ENCODE measurements around the gene ADCY3. TPM values are rescaled to one million over a fixed set of nuclear protein-coding genes. Genes with fewer than 3 reads are reported as not detected.

The ADCY3 gene
- total and polyA plus RNA-seq, 2 of the 4 experiments (the other 2 are of a cell fraction), result 17.4 to 46.1 TPM

GRCh38 chr2:24797644-24798043 is 122.4 kb downstream of the ADCY3 start:
- ChIA-PET CTCF (interaction anchor here (0.8 kb wide), 1 partner anchor 11 kb away, joined by 3 read pairs; no protein-coding TSS in a partner anchor), POLR2A (ENCODE audit: unreplicated experiment) (no interaction called here)
- no peak overlapping the region for H4K91ac ChIP-seq (ENCODE audit: insufficient read depth, low read depth, low read length)
- DNase-seq (no peak), ATAC-seq (ENCODE audit: low read depth) (no peak)
- no peak overlapping the region for H2AFZ ChIP-seq (replicated peaks; ENCODE audit: low read length, poor library complexity)
- no peak overlapping the region for H4K5ac ChIP-seq (ENCODE audit: low read depth, low read length)
- H3K9me3 ChIP-seq (ENCODE audit: control insufficient read depth, insufficient read depth, low read length), result no peaks in the 10 kb centered on the region
- no peaks in the 10 kb centered on the region for H3K27me3 ChIP-seq (ENCODE audit: control insufficient read depth, insufficient read depth, low read length)
- H4K20me1 ChIP-seq (ENCODE audit: insufficient read depth, low read length), result no peaks in the 10 kb centered on the region
- H3K27ac ChIP-seq (ENCODE audit: insufficient read depth, low read length), result no peak overlapping the region
- in situ Hi-C loops (cut with MboI; ENCODE audit: low sequenced_read_pairs) (no loop called here), dilution Hi-C loops (cut with HindIII; ENCODE audit: low sequenced_read_pairs, unreplicated experiment) (no loop called here), intact Hi-C loops (cut with micrococcal nuclease) (no loop called here)
- H2AK9ac ChIP-seq (replicated peaks; ENCODE audit: low read depth, low read length, poor library complexity), result no peak overlapping the region
- no peak overlapping the region for H2BK5ac ChIP-seq (ENCODE audit: low read depth, low read length, poor library complexity, severe bottlenecking)
- H3K23ac ChIP-seq (ENCODE audit: low read depth, low read length), result no peak overlapping the region
- H2BK20ac ChIP-seq (ENCODE audit: low read depth, low read length), result no peak overlapping the region
- no peak overlapping the region for H4K8ac ChIP-seq (ENCODE audit: low read depth in 2 of 2, low read length in 2 of 2)
- no peak overlapping the region for H3K4me3 ChIP-seq (ENCODE audit: insufficient read depth, low read depth, low read length)
- WGBS, 2 experiments (ENCODE audit: extremely low coverage in 2 of 2, insufficient read length in 1 of 2), result 100% methylated on average over 1 of the region's 2 CpGs; no CpG with 5 or more reads in 1 of the 2 experiments
- H3K56ac ChIP-seq (ENCODE audit: extremely low read depth, insufficient read depth, low read length), result no peak overlapping the region
- peaks cover 28 to 43% of the 10 kb centered on the region in 2 experiments for H3K79me1 ChIP-seq (ENCODE audit: low read depth in 1 of 2, low read length in 2 of 2)
- no peak overlapping the region for H2BK15ac ChIP-seq (ENCODE audit: low read depth, low read length)
- H3K18ac ChIP-seq (ENCODE audit: low read depth, low read length), result no peak overlapping the region
- no peak overlapping the region for H3K14ac ChIP-seq (replicated peaks; ENCODE audit: low read depth, low read length)
- H3K36me3 ChIP-seq (ENCODE audit: control insufficient read depth, insufficient read depth, low read length), result peaks cover 6% of the 10 kb centered on the region
- no peak overlapping the region for H3K9ac ChIP-seq (ENCODE audit: low read depth, low read length)
- H2BK120ac ChIP-seq (ENCODE audit: low read depth, low read length), result no peak overlapping the region
- no peak overlapping the region for H3K4me2 ChIP-seq (ENCODE audit: low read depth, low read length)
- H2AK5ac ChIP-seq (ENCODE audit: low read depth, low read length), result no peak overlapping the region
- BruUV-seq (replicated peaks), result no TSS peak
- TF ChIP-seq RFX5 (IDR thresholded peaks at IDR 0.05; ENCODE audit: low read depth, low read length) (no peak), RAD21 (IDR thresholded peaks at IDR 0.05; ENCODE audit: low read length) (no peak), CHD1 (IDR thresholded peaks at IDR 0.05; ENCODE audit: low read depth, low read length) (no peak), BHLHE40 (IDR thresholded peaks at IDR 0.05; ENCODE audit: low read depth, low read length) (no peak), MXI1 (IDR thresholded peaks at IDR 0.05; ENCODE audit: borderline replicate concordance, low read depth, low read length) (no peak), CTCF (conservative IDR thresholded peaks at IDR 0.05; ENCODE audit: low read depth, low read length) (no peak), USF2 (IDR thresholded peaks at IDR 0.05; ENCODE audit: low read depth, low read length) (no peak), SMC3 (IDR thresholded peaks at IDR 0.05; ENCODE audit: low read depth, low read length) (no peak), MAZ (IDR thresholded peaks at IDR 0.05; ENCODE audit: borderline replicate concordance, low read depth, low read length) (no peak), RCOR1 (IDR thresholded peaks at IDR 0.05; ENCODE audit: insufficient replicate concordance, low read length) (no peak), CEBPB (IDR thresholded peaks at IDR 0.05; ENCODE audit: low read depth, low read length) (no peak), NFE2L2 (IDR thresholded peaks at IDR 0.05; ENCODE audit: low read depth, low read length) (no peak), ELK1 (IDR thresholded peaks at IDR 0.05; ENCODE audit: borderline replicate concordance, low read depth, low read length) (no peak), MAFK (IDR thresholded peaks at IDR 0.05; ENCODE audit: low read depth, low read length) (no peak), FOS (IDR thresholded peaks at IDR 0.05; ENCODE audit: low read depth, low read length) (no peak)
- peaks cover 2% of the 10 kb centered on the region for H3K4me1 ChIP-seq (ENCODE audit: control insufficient read depth, insufficient read depth, low read length)
- no peak overlapping the region for H3K4ac ChIP-seq (ENCODE audit: low read depth, low read length)
- H3K9me1 ChIP-seq (ENCODE audit: insufficient read depth, low read length), result peaks cover 9% of the 10 kb centered on the region

Measured in IMR-90 (cell line).